HG03108 (cell line): ENCODE data around the gene ASTN1.
"Not testable (repeated sequence)": the region's sequence is repeated elsewhere in the genome, so short reads cannot be mapped to it uniquely, and the experiment has no call there.

Experiments
- ATAC-seq: cut with Tn5 transposase; IDR thresholded peaks from one replicate; pipeline ENCODE4 v1.9.1; 2021; ENCODE audit warnings: moderate library complexity; ENCODE audit not compliant: unreplicated experiment

The ASTN1 gene

DNA sequence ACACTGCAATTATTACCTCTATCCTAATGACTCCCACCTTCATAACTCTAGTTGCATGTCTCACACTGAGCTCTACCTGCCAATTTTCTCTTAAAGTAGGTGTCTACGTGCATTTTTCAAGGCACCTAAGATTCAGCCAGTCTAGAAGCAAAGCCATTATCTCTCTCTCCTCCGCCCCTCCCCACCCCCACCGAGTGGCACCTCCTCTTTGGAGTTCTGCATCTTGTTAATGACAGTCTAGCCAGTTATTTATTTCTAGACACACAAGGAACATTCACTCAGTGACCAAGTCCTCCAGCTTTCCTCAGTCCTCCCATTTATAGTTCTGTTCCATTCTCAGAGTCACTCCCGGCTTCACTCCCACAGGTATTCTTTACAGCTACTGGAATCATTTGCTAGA lies 47.6 kb downstream of the ASTN1 start:
- no peak for ATAC-seq

DNA sequence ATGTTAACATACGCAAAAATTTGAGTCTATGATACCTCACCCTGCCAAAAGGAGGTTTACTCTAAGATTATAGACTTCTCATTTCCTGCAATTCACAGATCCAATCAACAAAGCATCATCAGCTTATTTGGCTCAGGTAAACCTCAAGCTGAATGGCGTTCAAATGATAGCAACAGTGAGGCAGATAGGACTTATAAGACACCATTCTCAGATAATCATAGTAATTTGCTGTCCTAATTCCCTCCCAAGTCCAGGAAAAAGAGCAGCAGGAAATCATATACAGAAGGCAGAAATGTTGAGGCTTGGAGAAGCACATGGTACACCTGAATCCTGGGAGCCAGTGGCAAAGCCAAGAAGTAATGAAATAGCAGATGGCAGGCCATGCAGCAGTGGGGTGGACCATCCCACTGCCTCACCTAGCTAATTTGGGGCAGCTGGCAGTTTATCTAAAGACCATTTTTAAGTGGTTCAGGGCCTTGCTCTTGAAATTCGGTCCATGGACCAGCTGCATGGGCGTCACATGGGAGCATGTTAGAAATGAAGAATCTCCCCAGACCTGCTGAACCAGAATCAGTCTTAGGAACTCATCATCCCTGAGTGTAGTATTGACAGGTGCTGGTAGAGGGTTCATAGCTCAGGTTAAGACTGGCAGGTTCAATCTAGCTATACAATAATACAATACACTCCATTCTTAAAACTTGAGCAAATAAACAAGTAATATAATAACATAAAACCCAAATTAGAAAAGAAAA lies 57.7 kb downstream of the ASTN1 start:
- no peak for ATAC-seq

DNA sequence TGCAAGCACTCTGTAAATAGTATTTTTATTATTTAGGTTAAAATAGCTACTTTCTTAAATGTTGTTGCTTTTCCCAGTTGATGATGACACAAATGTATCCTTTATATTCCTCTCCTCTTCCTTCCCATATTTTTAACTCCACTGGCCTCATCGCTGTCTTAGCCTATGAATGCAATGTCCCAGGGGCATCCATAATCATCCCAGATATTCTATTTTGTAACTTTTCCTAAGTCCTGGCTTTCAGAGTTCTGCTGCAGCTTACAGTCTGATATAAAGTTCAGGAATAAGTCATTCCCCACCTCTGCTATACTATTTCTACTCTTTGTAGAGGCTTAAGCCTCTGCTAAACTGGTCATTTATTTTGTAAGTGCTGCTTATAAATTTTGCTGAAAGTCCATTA lies 58.3 kb downstream of the ASTN1 start:
- no peak for ATAC-seq

DNA sequence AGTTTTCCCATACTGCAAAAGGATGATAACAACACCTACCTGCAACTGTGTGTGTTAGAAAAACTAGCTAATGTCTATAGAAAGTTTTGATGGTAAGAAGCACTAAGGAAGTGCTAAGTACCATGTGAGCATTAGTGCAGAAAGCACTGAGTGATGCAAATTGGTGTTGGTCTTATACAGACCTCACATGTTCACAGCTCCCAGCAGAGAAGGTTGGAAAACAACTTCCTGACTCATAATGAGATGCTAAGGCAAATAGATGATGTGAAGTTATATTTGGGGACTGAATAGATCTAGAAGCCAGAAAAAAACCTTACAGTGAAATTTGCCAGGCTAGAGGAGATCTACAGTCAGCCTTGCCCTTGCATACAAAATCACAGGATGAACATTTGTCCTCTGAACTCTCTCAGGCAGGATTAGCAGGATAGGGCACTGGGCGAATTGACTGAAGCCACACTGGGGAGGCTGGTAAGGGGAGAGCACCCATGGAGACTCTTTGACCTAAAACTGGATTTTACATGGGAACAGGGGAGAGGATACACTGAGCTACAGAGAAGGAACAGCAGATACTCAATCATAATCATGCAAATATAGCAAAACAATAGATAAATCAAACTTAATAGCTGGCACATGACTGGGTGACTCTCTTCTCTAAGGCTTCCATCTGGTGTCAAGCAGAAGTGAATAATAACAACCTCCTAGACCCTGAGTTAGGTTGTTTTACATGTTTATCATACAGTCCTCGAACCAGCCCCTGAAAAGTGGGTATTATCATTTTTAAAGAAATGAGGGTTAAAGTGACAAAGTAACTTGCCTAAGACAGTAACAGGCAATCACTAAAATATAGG lies 61.3 kb downstream of the ASTN1 start:
- no peak for ATAC-seq

DNA sequence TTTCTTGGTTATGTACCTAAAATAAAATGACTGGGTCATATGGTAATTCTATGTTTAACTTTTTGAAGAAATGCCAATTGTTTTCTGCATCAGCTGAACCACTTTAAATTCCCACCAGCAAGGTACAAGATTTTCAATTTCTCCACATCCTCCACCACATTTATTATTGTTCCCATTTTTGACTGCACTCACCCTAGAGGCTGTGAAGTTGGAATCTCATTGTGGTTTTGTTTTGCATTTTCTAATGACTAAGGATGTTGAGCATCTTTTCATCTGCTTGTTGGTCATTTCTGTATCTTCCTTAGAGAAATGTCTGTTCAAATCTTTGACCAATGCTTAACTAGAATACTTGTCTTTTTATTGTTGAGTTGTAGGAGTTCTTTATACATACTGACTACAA lies 72.5 kb downstream of the ASTN1 start:
- no peak for ATAC-seq

DNA sequence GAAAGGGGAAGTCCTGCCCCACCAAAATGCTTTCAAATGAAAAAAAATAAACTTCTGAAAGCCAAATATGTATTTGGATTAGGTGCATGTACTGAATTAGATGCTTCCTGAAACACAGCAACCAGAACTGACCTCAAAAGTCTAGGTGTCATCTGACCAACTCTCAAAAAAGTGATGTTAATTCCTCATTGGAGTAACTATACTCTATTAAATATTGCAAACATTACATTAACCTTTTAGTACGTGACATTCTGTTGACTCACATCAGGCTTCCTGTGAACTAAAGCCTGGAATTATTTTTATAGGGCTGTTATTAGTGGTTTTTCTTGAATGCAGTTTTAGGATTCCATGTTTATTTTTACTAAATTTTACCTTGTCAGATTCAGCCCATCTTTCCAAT lies 73.5 kb downstream of the ASTN1 start:
- ATAC-seq: no peak

DNA sequence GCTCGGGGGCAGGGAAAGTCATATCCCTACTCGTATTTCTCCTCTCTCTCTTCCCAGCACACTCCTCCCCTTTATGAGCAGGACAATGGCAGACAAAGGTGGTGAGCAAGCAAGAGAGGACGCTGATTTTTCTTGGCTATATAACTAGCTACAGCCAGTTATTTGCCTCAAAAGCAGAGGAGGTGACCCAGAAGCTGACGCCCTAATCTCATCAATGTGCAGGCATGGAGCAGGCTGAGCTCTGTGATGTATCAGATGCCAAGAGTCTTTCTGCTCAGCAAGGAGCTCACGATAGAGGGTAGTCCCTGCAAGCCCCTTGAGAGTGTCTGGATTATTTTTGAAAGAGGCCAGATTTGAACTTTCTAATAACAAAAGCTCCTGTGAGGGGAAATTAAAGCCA lies 75.5 kb downstream of the ASTN1 start:
- ATAC-seq: no peak

DNA sequence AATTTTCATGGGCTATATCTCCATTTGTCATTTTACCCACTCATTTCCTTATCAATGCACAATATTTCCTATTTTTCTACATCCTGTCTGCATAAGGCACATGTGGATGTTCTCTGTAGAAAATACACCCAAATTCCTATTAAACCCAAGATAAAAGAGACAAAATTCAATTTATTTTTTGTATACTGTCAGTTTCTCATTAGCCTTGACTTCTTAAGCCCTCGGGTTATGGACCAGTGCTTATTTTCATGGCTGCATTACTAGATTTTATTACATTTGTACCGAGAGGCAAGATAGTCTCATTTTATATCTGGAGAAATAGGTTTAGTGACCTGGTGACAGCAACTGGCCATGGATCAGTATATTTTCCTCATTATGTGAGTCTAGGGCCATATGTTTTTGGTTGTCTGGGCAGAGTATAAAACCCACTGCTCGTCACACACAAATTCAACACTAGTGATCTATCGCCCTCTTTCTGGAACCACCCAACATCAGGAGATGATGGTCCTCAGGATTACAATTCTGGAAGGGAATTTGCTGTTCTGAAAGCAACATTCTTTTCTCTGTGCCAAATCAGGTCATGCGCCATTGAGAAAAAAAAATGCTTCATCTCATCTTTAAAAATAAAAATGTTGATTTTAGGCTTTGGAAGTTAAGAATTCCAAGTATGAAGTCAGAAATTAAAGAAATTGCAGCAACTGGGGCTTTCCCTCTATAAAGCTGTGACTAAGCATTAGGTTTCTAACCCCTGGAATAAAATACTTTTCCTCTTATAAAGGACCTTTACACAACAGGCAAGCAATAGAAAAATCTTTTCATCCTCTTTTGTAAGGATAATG lies 81.4 kb downstream of the ASTN1 start:
- ATAC-seq: no peak

DNA sequence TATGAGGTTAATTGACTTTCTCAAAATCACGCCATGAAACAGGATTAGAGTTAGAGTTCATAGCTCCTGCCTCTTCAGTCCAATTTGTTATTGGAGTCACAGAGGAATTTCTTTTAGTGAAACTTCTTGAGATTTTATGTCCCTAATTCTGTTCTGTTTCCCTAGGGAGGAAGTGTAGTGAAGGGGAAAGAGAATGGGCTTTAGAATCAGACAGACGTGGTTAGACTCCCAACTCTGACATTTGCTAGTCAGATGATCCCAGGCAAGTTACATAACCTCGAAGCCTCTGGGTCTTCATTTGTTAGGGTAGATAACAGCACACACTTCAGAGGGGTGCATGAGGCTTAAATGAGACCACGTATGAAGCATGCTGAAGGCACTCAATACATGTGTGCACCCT lies 83.9 kb downstream of the ASTN1 start:
- no peak for ATAC-seq

DNA sequence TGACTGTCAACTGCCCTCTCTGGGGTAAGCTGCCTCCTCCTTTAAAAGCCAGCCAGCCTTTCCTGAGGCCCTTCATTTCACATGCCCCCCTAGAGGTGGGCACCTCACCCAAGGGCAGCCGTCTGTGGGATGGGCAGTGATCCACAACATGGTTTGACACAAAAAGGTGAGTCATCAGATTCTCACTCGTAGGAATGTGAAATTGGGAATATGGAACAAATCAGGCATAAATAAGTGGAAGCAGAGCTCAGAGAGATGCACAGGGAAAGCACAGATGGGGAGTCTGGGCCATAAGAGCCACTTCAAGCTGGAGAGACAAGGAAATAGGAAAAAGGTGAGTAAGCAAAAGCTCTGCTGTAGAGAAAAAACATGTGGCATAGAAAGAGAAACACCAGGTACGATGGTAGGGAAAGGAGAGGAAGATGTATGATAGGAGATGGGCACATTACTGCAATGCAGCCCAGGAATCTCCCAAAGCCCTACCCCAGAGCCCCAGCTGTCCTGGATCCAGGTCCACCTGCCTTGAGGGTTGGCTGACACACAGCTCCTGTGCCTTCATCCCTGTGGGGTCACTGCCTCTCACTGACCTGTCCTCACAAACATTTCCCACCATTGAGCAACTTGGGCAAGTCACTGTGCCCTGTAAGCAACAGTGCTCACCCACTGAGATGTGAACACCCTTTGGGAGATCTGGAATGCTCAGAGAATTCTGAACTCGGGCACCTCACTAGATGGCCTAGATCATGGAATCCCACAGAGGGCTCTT lies 86.6 kb downstream of the ASTN1 start:
- no peak for ATAC-seq

DNA sequence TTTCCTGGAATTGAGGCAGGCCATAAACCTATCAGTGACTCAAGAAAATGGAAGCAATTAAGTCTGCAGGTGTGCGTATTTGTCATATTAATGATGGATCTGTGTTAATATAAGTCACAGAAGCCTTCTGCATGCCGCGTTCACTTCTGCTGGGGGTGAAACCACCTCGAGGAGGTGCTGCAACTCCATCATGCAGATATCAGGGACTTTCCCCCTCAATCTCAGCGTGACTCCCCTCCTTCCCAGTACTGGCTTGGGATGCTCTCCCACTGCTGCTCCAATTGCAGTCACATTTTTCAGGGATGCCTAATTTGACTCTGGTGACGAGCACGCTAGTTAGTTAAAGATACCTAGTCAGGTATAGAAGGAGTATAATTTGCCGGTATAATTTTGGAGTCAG lies 87.5 kb downstream of the ASTN1 start:
- ATAC-seq: no peak

DNA sequence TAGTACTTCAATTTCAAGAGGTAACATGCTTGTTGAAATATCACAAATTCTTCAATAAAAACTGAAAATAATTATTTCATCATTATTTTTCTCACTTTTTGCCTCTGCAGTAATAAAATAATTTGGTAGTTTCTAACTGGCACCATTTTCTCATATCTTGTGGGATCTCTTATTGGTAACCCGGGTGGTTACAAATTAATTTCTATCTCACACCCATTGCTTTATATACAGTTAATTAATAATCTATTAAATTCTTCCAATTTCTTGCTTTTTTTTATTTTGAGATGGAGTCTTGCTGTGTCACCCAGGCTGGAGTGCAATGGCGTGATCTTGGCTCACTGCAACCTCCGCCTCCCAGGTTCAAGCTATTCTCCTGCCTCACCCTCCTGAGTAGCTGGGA lies 89.7 kb downstream of the ASTN1 start:
- ATAC-seq: not testable (repeated sequence)

DNA sequence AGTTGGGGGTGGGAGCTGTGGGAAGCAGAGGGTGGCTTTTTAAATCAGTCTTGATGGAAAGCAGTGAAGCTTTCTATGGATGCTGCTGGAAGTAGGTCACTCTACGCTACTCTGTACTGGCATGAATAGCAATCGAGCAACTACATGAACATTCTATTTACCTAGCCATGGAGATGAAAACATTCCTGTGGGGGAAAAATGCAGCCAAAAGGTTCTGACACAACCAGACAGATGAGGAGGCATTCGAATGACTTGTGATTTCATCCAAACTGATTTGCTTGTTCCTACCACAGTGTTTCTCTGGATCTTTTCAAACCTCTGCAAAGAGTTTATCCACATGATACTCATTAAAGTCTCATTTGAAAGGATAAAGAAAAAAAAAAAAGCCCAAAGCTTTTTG lies 95.0 kb downstream of the ASTN1 start:
- ATAC-seq: no peak

DNA sequence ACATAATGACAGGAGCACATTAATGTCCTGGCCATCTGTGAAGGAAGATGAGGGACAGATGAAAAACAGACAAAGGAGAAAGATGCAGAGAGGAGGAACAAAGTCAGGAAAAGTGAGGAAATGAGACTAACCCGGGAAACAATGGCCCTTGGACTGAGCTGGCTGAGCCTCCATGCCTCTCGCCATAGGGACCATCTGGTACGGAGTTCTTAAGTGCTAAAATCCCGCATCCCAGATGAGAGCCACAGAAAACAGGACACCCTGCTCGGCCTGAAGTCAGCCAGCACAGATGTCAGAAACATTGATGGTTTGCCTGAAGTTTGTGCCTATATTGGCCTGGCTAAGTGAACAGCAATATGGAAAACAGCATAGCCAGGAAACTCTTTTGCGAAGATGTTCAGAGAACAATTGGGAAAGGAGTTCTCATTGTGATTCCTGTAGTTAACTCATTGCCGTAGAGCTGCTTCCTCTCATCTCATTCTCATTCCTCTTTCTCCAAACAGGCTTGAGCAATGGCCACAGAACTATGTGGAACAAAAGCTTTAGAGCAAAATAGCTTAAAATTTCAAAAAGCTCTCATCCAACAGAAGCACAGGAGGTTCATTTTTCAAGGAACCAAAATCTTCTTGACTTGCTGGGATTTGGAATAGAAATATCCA lies 96.6 kb downstream of the ASTN1 start:
- ATAC-seq: no peak

DNA sequence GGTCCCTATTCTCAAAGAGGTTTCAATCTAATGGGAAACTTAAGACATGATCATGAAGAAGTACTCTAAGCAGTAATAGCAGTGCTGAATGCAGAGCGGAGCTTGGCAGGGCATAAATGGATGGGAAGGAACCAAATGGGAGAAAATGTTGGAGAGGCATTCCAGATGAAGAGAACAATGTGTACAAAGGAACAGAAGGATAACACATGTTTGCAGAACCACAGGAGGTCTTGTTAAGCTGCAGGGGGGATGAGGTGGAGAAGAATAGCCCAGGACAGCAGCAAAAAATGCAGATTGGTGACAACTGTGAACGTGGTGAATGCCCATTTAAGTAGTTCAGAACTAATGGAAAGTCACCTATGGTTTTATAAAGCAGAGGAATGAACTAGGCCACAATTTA lies 99.1 kb downstream of the ASTN1 start:
- ATAC-seq: no peak

DNA sequence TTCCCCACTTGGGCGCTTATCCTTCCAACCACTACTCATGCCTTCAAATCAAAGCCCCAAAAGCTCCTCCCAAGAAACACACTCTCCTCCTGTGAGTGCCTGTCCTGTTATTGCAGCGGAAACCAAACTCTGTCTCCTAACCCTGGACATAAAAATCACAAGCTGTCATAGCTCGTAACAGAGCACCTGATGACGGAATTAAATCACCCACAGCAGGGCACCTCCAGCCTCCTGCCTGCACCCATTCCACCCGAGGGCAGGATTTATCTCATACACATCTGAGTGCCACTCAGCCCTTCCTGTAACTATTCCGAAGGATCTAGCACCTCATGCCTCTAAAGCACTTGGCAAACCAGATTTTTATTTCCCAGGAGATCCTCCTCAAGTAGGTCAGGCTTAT lies 100.9 kb downstream of the ASTN1 start:
- ATAC-seq: no peak

DNA sequence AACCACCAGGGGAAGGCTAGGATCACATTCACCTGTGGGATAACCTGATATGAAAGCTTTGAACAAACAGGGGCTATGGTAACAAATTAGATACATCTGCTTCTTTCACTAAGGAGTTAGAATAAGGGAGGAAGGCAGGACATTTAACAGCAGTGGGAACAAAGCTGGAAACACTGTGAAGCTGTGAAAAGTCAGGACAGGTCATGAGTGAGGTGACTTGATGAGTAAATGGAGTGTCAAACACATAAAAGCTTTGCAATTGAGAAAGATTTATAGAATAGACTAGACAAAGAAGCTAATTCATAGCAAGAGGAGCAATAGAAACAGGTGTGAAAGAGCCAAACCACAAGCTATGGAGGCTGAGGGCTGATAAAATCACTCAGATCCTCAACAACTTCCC lies 110.0 kb downstream of the ASTN1 start:
- no peak for ATAC-seq

DNA sequence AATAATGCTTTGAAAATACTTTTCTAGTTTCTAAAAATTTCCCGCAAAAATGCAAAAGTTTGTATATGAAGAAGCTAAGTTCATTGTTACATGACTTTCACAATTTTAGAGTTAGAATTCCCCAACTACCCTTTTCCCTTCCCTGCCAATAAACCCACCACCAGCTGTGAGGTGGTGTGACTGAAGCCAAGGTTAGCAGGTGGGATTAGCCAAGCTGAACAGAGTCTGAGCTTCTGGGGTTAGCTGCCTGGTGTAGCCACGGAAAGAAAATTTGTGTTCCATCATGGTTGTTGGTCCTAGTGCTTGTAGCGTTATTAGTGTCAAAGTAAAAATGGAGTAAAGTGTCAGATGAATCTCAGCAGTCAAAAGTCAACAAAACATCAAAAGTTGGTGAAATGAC lies 110.9 kb downstream of the ASTN1 start:
- ATAC-seq: no peak

DNA sequence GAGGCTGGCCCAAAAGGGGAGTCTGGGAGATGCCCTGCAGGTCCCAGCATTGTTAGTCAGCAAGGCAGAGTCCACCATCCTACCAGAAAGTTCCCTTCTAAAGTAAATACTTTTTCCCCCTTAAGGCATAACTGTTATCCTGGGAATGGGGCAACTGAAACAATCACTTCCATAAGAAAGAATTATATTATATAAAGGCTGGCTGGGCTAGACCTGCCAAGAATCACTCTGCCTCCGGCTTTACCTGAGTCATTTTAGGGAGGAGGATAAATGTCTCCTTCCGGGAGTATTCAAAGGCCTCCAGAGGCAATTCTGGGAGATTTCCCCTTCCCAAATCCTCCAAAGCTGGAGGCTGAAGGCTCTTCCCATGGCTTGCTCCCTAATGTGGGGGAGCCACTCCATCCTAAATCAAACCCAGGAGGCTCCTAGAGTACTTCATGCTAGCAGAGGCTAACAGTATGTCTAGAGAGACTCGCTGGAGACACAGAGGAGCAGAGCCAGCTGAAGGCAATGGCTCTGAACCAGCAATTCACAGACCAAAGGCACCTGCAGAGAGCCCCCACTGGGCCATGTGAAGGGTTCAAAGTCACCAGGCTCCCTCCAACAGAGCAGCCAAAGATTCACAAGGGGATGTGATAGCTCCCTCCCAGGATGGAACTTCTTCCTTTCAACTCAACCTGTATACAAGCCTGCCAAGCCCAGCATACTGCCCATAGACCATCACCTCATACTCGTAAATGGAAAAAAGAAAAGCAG lies 116.0 kb downstream of the ASTN1 start:
- no peak for ATAC-seq

DNA sequence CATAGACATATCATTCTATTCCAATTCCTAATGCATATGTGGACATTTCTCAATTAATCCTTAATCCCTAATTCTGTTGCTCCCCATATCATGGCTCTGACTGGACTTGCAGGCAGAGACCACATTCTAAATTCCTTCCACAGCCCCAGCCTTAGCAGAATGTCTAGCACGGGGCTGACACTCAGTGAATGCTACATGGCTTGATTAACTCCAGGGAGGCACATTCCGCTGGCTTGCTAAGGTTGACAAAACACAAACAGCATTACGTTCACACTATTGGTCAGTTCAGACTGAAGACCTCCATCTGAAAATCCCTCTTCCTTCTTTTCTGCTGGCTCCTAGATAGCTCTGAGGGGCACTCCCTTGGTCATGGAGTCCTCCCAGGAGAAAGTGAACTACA lies 119.4 kb downstream of the ASTN1 start:
- no peak for ATAC-seq
